Middle frontal gyrus (tissue), 1 donor: ENCODE data around the gene VANGL2.
A peak's percentile ranks its signal among the peaks of the same experiment; 100 is the strongest.

Experiments used
- DNase-seq: peaks from one replicate; pipeline ENCODE4 v3.0.0-alpha.2; 2015; ENCODE audit warnings: low spot score; ENCODE audit errors: extremely low spot score

VANGL2 gene

DNA sequence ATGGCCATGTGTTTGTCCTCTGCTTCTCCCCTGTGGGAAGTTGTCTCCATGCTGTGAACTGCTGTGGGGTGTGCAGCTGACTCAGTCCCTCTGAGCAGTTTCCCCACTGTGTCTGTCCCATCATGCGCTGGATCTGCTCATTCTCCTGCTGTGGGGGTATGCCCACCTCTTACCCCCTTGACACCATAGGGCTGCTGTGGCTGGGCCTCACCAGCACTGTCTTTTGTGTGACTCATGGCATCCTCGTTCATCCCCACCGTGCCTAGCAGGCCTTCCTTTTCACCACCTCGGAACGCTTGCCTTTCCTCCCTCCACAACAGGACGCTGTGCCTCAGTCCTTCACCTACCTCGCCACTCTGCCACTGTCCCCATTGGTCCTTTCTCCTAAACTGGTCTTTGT, 27.3 kb downstream of the VANGL2 start:
- no peak for DNase-seq

DNA sequence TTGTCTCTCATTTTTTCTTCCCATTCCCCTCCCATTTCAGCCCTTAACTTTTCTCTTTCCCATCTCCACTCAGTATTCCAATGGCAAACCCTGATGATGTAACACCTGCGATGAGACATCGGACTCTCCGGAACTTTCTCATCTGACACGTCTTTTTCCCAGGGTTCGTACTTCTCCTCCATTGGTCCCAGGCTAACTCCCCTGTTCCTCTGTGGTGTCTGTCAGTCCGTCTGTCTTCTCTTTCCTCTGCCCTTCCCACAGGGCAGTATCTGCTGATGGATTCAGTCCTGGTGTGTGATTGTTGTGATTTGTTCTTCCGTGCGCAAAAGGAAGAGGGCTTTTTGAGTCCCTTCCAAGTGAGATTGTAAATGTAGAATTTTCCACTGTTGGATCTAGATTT, 27.7 kb downstream of the VANGL2 start:
- DNase-seq = no peak

DNA sequence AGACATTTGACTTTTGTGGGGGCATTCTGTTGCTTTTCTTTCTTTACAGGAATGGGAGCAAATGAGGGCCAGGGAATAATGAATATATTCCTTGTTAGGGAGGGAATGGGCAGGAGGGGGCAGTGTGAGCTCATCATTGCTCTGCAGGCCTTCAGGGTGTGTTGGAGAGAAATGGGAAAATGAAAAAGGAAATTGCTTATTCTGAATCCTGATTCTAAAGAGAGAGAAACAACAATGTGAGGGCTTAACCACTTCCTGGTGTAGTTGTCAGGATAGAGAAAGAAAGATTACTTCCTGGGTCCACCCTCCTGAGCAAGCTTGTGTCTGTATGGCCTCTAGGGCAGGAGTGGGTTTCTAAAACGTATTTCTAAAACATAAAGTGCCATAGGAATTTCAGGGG, 28.3 kb downstream of the VANGL2 start:
- DNase-seq = peak; percentile 8

- no peak for DNase-seq
These were observed 28.8 kb downstream of the VANGL2 start for GRCh38 chr1:160429125-160429561.

DNA sequence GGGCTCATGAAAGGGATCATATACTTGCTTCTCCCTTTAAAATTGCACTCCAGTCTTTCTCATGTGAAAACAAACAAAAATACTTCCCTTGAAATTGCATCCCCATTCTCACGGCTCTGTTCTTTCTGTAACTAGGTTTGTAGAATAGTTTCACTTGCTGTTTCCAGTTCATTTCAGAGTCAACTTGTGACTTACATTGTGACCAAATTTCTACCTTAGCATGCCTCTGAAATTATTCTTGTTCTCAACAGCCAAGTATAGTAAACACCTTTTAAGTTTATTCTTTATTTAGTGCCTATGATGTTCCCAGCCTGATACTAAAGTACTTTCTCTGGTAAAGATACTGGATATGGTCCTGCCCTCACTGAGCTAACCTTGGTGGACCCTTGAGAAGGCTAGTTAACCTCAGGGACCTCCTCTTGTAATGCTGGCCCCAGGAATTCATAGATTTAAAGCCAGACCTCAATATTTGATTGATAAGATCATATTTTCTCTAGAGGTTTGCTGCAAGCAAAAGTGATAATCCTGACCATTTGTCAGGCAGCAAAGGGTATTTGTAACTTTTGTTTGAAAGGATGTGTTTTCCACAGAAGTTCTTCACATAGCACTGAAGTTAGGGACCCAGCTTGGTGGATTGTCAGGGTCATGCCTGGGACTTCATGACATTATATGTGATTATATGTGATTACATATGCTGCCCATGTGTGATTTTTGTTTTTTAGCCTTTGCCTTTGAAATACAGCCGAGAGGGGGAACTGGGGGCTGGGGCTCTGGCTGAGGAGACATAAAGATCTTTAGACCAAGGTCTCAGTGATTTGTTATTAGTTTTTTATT, 29.6 kb downstream of the VANGL2 start:
- no peak for DNase-seq

- no peak for DNase-seq
These were observed 30.6 kb downstream of the VANGL2 start for GRCh38 chr1:160431006-160431405.

GRCh38 chr1:160431571-160431970, 31.2 kb downstream of the VANGL2 start:
- no peak for DNase-seq

DNA sequence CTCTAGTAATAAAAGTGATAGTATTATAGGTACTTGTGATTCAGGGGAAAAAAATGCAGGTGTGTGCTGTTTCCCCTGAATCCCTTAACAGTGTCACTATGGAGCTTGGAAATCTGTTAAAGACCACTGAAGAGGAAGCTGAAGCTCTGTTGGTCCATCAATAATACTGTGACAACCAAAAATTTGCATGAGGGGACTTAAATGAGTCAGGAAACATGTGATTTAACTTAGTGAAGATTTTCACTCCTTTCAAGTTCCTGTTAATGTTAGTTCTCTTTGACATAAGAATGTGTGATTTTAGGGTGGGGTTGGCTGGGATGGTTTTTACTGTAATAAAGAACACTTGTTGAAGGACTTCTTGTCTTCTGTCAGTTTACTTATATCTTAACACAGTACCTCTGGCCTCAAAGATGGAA, 32.0 kb downstream of the VANGL2 start:
- no peak for DNase-seq

DNA sequence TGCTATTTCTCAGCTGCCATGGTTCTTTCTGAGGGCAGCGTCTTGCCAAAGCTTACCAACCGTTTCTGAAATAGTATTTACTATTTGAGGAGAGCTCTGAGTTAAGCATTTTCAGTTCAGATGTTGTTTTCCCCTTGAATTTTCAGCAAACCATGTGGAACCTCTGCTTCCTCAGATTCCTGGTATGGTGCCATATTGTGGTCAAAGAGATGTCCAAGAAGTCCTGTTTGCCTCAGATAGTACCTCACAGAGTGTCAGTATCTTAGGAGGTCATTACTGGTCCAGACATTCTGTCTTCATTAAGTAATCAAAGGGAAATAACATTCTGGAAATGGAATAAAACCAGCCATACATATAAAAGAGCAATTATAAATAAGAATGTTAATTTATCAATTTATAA, 36.6 kb downstream of the VANGL2 start:
- DNase-seq = no peak

DNA sequence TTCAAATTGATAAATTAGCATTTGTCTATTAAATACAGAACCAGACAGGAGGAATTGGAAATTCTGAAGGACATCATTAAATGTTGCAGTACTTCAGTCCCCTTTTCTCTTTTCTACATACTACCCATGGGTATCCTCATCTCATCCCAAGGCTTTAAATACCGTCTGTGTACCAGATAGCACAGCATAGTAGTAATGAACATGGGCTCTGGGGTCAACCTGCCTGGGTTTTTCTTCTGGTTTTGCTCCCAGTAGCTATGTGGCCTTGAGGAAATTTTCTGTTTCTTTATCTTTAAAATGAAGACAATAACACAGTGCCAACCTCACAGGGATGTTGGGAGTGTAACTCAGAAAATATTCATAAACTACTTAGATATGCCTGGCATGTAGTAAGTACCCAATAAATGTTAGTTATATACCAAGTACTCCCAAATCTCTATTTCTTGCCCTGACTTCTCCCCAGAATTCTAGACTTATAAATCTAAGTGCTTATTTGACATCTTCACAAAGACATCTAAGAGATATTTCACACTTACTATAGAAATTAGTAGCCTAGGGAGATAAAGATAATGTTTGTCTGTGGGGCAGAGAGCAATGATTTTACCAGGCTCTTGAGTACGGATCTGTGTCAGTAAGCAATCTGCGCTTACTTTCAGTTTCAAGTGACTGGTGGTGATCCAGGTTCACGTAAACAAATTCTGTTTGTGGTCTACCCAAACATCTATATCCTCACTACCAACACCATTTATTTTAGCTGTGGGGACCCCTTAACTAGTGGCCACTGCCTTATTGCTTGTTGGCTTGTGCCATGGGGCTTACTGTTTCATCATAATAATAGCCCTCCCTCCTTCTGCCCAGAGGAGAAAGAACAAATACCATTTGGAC, 37.3 kb downstream of the VANGL2 start:
- no peak for DNase-seq

DNA sequence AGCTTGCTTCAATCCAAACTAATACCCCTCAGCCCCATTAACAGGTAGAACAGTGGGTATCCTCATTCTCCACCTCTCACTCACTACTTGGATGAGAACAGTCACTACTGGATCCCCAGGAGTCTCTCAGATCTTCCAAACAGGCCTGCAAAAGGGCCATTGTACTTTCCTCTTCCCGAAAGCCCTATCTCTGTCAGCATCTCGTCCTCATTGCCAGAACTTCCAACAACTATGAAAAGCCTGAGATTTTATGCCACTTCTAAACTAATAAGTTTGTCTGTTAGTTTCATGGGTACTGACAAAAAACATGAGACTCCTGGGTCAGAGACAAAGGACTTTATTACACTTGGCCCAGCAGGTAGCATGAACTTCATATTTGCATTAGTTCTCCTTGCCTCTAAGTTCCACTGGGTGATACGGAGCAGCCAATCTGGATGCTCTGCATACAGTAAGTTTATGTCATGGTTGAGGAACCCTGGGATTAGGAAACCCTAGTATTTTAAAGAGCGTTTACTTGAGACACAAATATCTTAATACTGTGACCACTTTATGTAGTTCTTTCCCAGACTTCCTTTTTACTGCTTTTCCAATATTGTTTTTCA, 38.1 kb downstream of the VANGL2 start:
- DNase-seq = no peak

DNA sequence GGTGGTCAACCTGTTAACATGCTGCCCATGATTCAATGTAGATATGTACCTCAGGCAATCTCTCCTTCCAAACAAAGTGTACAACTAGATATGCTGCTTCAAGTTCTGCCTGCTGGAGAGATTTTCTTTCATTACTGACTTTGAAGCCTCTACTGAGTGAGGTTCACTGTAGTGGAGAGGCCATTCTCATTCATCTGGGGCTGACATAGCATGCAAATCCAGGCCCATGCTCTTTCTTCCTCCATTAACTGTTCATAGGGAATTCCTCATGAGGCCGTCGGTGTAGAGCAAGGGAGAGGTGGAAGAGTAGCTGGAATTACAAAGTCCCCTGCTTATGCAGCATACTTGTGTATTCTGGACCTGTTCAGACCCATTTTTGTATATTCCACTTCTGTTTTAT, 38.6 kb downstream of the VANGL2 start:
- no peak for DNase-seq

DNA sequence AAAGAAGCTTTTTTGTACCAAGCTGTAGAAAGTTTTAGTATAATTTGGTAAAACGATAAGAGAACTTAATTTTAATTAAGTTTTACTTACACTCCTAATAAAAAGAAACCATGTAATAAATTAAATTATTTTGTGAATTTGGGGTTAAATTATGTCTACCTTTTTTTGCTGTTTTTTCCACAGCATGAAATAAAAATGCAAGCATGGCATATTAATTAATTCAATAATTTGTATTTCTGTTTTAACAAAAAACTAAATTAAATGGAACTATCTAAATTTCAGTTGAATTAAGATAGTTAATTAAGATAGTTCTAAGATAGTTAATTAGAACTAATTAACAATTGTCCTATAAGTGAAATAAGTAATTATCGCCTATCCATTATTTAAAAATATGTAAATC, 39.4 kb downstream of the VANGL2 start:
- no peak for DNase-seq

- no peak for DNase-seq
These were observed 46.7 kb downstream of the VANGL2 start for GRCh38 chr1:160446945-160447600.

- no peak for DNase-seq
These were observed 49.1 kb downstream of the VANGL2 start for GRCh38 chr1:160449494-160449893.

GRCh38 chr1:160451119-160451858, 50.9 kb downstream of the VANGL2 start:
- no peak for DNase-seq

GRCh38 chr1:160451859-160452232, 51.5 kb downstream of the VANGL2 start:
- DNase-seq = no peak

DNA sequence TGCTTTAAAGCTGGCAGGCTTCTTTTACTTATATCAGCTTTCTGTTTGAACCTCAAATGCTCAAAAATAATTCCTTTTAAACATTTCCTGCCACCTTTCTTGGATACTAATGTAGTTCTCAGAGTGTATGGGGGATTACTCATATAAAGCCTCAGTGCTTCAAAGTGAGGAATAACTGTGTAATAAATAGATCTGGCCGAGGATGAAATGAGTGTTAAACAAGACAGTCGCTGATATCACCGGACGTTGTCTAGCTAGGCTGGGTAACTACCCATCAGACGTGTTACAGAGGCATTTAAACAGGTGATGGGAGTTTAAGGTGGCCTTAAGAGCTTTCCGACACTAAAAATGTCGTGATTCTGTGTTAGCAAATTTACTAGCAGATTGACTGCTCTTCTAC, 53.1 kb downstream of the VANGL2 start:
- no peak for DNase-seq

- DNase-seq = no peak
These were observed 54.2 kb downstream of the VANGL2 start for GRCh38 chr1:160454371-160455152.

DNA sequence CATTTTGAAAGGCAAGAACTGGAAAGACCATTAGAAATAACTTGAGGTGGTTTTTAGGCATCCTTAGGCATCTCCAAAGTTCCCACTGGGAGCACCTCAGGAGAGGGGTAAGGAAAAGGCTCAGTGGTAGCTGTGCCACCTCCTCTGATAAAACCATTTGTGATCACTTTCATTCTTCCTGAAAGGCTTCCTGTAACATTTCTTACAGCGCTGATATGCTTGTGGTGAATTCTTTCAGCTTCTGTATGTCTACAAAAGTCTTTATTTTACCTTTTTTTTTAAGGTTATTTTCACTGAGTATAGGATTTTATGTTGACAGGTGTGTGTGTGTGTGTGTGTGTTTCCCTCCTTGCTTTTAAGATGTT, 54.8 kb downstream of the VANGL2 start:
- no peak for DNase-seq
